A549 (cell line): Measurements from ENCODE around the gene HDGFL2. TPM values are rescaled to one million over a fixed set of nuclear protein-coding genes. Genes with fewer than 3 reads are reported as not detected.

Source experiments
- ATAC-seq, 2 experiments: fragments of 200-7000 bp in 1 of 2; fragments of >200 bp in 1 of 2; cut with Nextera tagmentation in 1 of 2; cut with Tn5 transposase in 1 of 2; 3 replicates each; pipeline versions ENCODE4 v1.8.0 to v1.9.1; 2018 to 2020; ENCODE audit warnings: mild to moderate bottlenecking in 1 of 2, moderate library complexity in 1 of 2
- CTCF ChIA-PET: fragments of 300-600 bp; sonication (Branson Sonifier 250); formaldehyde crosslinking; extraction: SDS; loops from one replicate; lab custom pipeline; 2021; ENCODE audit warnings: antibody characterized with exemption, inconsistent platforms; lab: Yijun Ruan, JAX
- POLR2A ChIA-PET: fragments of 350-600 bp; formaldehyde crosslinking; extraction: SDS; loops from one replicate; lab custom pipeline; 2021; ENCODE audit warnings: antibody characterized with exemption, inconsistent platforms; lab: Yijun Ruan, JAX
- DNase-seq, 2 experiments: peaks; one replicate each; pipeline versions ENCODE4 v3.0.0 to v3.0.0-alpha.2; 2011 to 2016; ENCODE audit warnings: low read depth in 1 of 2, low spot score in 1 of 2
- FAIRE-seq: peaks from 2 replicates; lab custom pipeline; 2011; peaks lifted over from hg19 to GRCh38; lab: Jason Lieb, UNC
- H3K27ac ChIP-seq, 2 experiments: fragments of >200 bp; sonication (Bioruptor Twin); formaldehyde crosslinking; 3 replicates each; pipeline ENCODE4 v1.5.1; 2016 to 2017
- H3K4me1 ChIP-seq: fragments of >200 bp; sonication (Bioruptor Twin); formaldehyde crosslinking; 3 replicates; pipeline ENCODE4 v1.6.1; 2016
- H3K4me2 ChIP-seq: fragments of >200 bp; sonication (Bioruptor Twin); formaldehyde crosslinking; 3 replicates; pipeline ENCODE4 v1.6.1; 2016
- H3K4me3 ChIP-seq: fragments of >200 bp; sonication (Bioruptor Twin); formaldehyde crosslinking; 3 replicates; pipeline ENCODE4 v1.5.1; 2016
- H3K9me3 ChIP-seq: fragments of >200 bp; sonication (Bioruptor Twin); formaldehyde crosslinking; 3 replicates; pipeline ENCODE4 v1.6.1; 2016
- FOSB ChIP-seq: fragments of 250-450 bp; sonication (Bioruptor Pico); IDR thresholded peaks from 2 replicates; pipeline ENCODE4 v1.5.0; 2020; ENCODE audit warnings: mild to moderate bottlenecking, moderate library complexity
- HMGXB4 ChIP-seq: fragments of 250-450 bp; sonication (Bioruptor Pico); IDR thresholded peaks from 2 replicates; pipeline ENCODE4 v1.5.0; 2021; ENCODE audit warnings: mild to moderate bottlenecking, moderate library complexity, borderline replicate concordance
- NFE2L2 ChIP-seq: fragments of 150-350 bp; conservative IDR thresholded peaks from 2 replicates; pipeline ENCODE4 v1.6.1; 2014; ENCODE audit warnings: low read length
- ZFP36 ChIP-seq: fragments of 450-650 bp; IDR thresholded peaks from 2 replicates; pipeline ENCODE4 v1.6.1; 2014; ENCODE audit warnings: borderline replicate concordance; ENCODE audit not compliant: partially characterized antibody
- WGBS: methylation state at CpG from one replicate; pipeline ENCODE4 v1.1.6; 2017; ENCODE audit errors: missing lambda C conversion rate; 5-methylcytosine and 5-hydroxymethylcytosine counted together
- polyA plus RNA-seq, 4 experiments: library from polyadenylated mRNA; depleted of rRNA in 3 of 4; stranded (reverse); fragments of >200 nt; fragmentation: RNase III in 1 of 4; extraction: RNeasy Plus Mini Kit Qiagen cat#74134 plus additional on column Dnase treatment in 1 of 4; gene quantifications; 2 replicates in 3 of 4; 3 replicates in 1 of 4; pipeline ENCODE4 v1.2.3, GENCODE V29; 2011 to 2017

HDGFL2 gene
- polyA plus RNA-seq, 2 of the 4 experiments (the other 2 are of a cell fraction): 10.8 to 34.3 TPM

- ChIA-PET CTCF (interaction anchor here (0.5 kb wide), 1 partner anchor 528 kb away, joined by 3 read pairs; no protein-coding TSS in a partner anchor), POLR2A (interaction anchor here (0.6 kb wide), 1 partner anchor 50 kb away, joined by 4 read pairs; no protein-coding TSS in a partner anchor)
- Histone ChIP-seq H3K4me3 (no peak within 1 kb of the TSS), H3K4me1 (peaks cover 15% of the 10 kb centered on the region), H3K9me3 (no peaks in the 10 kb centered on the region), H3K27ac (peak within 1 kb of the TSS in 1 of 2 experiments; percentile 82; a peak in 3 of 6 replicates), H3K4me2 (no peak within 1 kb of the TSS)
- no peak for TF ChIP-seq HMGXB4 (CRISPR knock-in tag)
- DNase-seq (peak in 1 of 2 experiments; percentile 24), FAIRE-seq (no peak), ATAC-seq (peak; percentile 48 to 52; a peak in 5 of 6 replicates)
- WGBS: 86% methylated on average over 29 of the region's 34 CpGs
Measured at GRCh38 chr19:4518345-4519171, 46.5 kb downstream of the HDGFL2 start, which contains the start of gene PLIN4. TSS of gene PLIN4 (minus strand) at chr19:4518486. CDS start at chr19:4518272, 214 bp downstream.

GRCh38 chr19:4519172-4519496 is 47.0 kb downstream of the HDGFL2 start:
- no peak overlapping the region for H3K4me3 ChIP-seq
- H3K4me1 ChIP-seq: peaks cover 15% of the 10 kb centered on the region
- 100% methylated on average over 1 of the region's 6 CpGs for WGBS
- peak; percentile 84 for TF ChIP-seq ZFP36
- TF ChIP-seq FOSB (CRISPR knock-in tag): no peak
- DNase-seq (no peak), FAIRE-seq (no peak), ATAC-seq (no peak)
- POLR2A ChIA-PET: no interaction called here
- no peak overlapping the region for H3K4me2 ChIP-seq
- CTCF ChIA-PET: no interaction called here
- no peaks in the 10 kb centered on the region for H3K9me3 ChIP-seq
- H3K27ac ChIP-seq: peak overlapping the region in 1 of 2 experiments; percentile 68; a peak in 3 of 6 replicates

- TF ChIP-seq ZFP36 (no peak), HMGXB4 (CRISPR knock-in tag) (no peak)
- H3K27ac ChIP-seq: peak overlapping the region in 1 of 2 experiments; percentile 68; a peak in 3 of 6 replicates
- ATAC-seq (peak; percentile 24 to 37; a peak in 3 of 6 replicates), DNase-seq (peak in 1 of 2 experiments; percentile 31), FAIRE-seq (no peak)
- ChIA-PET POLR2A (no interaction called here), CTCF (no interaction called here)
- no peak overlapping the region for H3K4me2 ChIP-seq
- WGBS: 58% methylated on average over 7 of the region's 9 CpGs
- no peak overlapping the region for H3K4me3 ChIP-seq
- no peaks in the 10 kb centered on the region for H3K9me3 ChIP-seq
- peaks cover 15% of the 10 kb centered on the region for H3K4me1 ChIP-seq
Measured at GRCh38 chr19:4519521-4520277, 47.6 kb downstream of the HDGFL2 start.

GRCh38 chr19:4521170-4521887 is 49.2 kb downstream of the HDGFL2 start:
- CTCF ChIA-PET: interaction anchor here (0.6 to 2.1 kb wide), 4 partner anchors 14 to 857 kb away, joined by 3 to 6 read pairs (median 3); partner anchors contain the start of gene PLIN5
- DNase-seq (no peak), FAIRE-seq (no peak)

More at GRCh38 chr19:4521170-4521887, 49.2 kb downstream of the HDGFL2 start:
- ATAC-seq: peak in 1 of 2 experiments; percentile 9; a peak in 3 of 6 replicates
- TF ChIP-seq NFE2L2 (no peak), ZFP36 (peak; percentile 94)
- POLR2A ChIA-PET: interaction anchor here (1.6 kb wide), 1 partner anchor 14 kb away, joined by 4 read pairs; the partner anchor contains the start of gene PLIN5
- H3K9me3 ChIP-seq: no peaks in the 10 kb centered on the region
- peak overlapping the region in 1 of 2 experiments; percentile 30; a peak in 1 of 6 replicates for H3K27ac ChIP-seq
- H3K4me1 ChIP-seq: peaks cover 15% of the 10 kb centered on the region
- H3K4me2 ChIP-seq: no peak overlapping the region
- WGBS: 53% methylated on average over 11 of the region's 11 CpGs
- H3K4me3 ChIP-seq: no peak overlapping the region
